Calu3 (cell line): Measurements from ENCODE around the gene ZBTB2. TPM values are rescaled to one million over a fixed set of nuclear protein-coding genes. Genes with fewer than 3 reads are reported as not detected.

ENCODE experiments used
- BruUV-seq: library from RNA; stranded (reverse); fragments of 400-500 nt; replicated peaks from 2 replicates; lab custom pipeline; 2021; lab: Mats Ljungman, UMichigan
- CTCF ChIA-PET: fragments of 300-600 bp; sonication (Branson Sonifier 250); formaldehyde crosslinking; loops from one replicate; lab custom pipeline; 2022; ENCODE audit warnings: antibody characterized with exemption; lab: Charles Lee
- DNase-seq: peaks from one replicate; pipeline ENCODE4 v3.0.0; 2022
- H3K27ac Mint-ChIP-seq: one replicate; pipeline ENCODE4 v1.8.0; 2022; ENCODE audit warnings: mixed read lengths; ENCODE audit not compliant: unreplicated experiment
- H3K27me3 Mint-ChIP-seq: one replicate; pipeline ENCODE4 v1.8.0; 2022; ENCODE audit warnings: mixed read lengths; ENCODE audit not compliant: unreplicated experiment
- H3K36me3 Mint-ChIP-seq: one replicate; pipeline ENCODE4 v1.8.0; 2022; ENCODE audit warnings: mild to moderate bottlenecking, moderate library complexity, mixed read lengths; ENCODE audit not compliant: insufficient read depth, unreplicated experiment
- H3K4me1 Mint-ChIP-seq: one replicate; pipeline ENCODE4 v1.8.0; 2022; ENCODE audit warnings: mild to moderate bottlenecking, low read depth, mixed read lengths; ENCODE audit not compliant: unreplicated experiment
- H3K4me3 Mint-ChIP-seq: one replicate; pipeline ENCODE4 v1.8.0; 2022; ENCODE audit warnings: mild to moderate bottlenecking, low read depth, moderate library complexity, mixed read lengths; ENCODE audit not compliant: unreplicated experiment
- H3K9me3 Mint-ChIP-seq: one replicate; pipeline ENCODE4 v1.8.0; 2022; ENCODE audit warnings: low read depth, mixed read lengths; ENCODE audit not compliant: unreplicated experiment
- intact Hi-C: fragments of 100-400 bp; cut with micrococcal nuclease; formaldehyde crosslinking; loops from one replicate; pipeline ENCODE4 v1.10.0; 2022; ENCODE audit not compliant: unreplicated experiment
- total RNA-seq: library from RNA; stranded (reverse); gene quantifications from 2 replicates; pipeline ENCODE4 v1.2.3, GENCODE V29; 2022
- TF ChIP-seq, protein P1 (sequence below): fragments of 200-600 bp; IDR thresholded peaks from one replicate; pipeline ENCODE4 v1.8.0; 2022; ENCODE audit warnings: antibody characterized with exemption; ENCODE audit not compliant: unreplicated experiment

Gene ZBTB2
- total RNA-seq, 1 experiment from 2014 or later: 15.7 TPM

- CTCF ChIA-PET: interaction anchor here (0.7 to 4.2 kb wide), 12 partner anchors 11 to 941 kb away, joined by 3 to 59 read pairs (median 5); no protein-coding TSS in a partner anchor
- peaks cover 16% of the 10 kb centered on the region for H3K36me3 Mint-ChIP-seq
- intact Hi-C loops: loop anchor here (1.0 to 10.0 kb wide), 3 partner anchors 279 to 431 kb away; no protein-coding TSS in a partner anchor
- DNase-seq: peak; percentile 84
- TF ChIP-seq, protein P1, sequence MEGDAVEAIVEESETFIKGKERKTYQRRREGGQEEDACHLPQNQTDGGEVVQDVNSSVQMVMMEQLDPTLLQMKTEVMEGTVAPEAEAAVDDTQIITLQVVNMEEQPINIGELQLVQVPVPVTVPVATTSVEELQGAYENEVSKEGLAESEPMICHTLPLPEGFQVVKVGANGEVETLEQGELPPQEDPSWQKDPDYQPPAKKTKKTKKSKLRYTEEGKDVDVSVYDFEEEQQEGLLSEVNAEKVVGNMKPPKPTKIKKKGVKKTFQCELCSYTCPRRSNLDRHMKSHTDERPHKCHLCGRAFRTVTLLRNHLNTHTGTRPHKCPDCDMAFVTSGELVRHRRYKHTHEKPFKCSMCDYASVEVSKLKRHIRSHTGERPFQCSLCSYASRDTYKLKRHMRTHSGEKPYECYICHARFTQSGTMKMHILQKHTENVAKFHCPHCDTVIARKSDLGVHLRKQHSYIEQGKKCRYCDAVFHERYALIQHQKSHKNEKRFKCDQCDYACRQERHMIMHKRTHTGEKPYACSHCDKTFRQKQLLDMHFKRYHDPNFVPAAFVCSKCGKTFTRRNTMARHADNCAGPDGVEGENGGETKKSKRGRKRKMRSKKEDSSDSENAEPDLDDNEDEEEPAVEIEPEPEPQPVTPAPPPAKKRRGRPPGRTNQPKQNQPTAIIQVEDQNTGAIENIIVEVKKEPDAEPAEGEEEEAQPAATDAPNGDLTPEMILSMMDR: peak; percentile 87
- peak overlapping the region; percentile 76 for H3K4me3 Mint-ChIP-seq
- no peaks in the 10 kb centered on the region for H3K27me3 Mint-ChIP-seq
- H3K4me1 Mint-ChIP-seq: peaks cover 14% of the 10 kb centered on the region
- H3K9me3 Mint-ChIP-seq: peaks cover 2% of the 10 kb centered on the region
- peak overlapping the region; percentile 61 for H3K27ac Mint-ChIP-seq
- BruUV-seq: no TSS peak
Measured at GRCh38 chr6:151323791-151324487, 67.4 kb downstream of the ZBTB2 start.

DNA sequence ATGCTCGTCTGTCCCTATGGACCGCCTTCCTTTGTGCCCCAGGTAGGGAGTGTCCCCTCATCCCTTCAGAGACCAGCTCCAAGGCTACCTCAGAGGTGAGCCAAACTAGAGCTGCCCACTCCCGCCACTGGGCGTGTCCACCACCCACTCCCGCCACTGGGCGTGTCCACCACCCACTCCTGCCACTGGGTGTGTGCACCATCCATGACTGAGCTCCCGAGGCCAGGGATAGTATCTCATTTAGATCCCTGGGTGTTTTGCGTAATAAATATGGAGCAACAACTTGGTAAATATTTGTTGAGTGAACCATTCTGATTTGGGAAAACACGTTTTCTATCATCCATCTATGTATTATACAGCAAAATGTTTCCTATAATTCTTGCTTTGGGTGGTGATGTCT is 68.8 kb downstream of the ZBTB2 start:
- CTCF ChIA-PET: interaction anchor here (0.7 kb wide), 1 partner anchor 252 kb away, joined by 4 read pairs; no protein-coding TSS in a partner anchor
- BruUV-seq: no TSS peak
- Mint-ChIP-seq H3K4me3 (no peak overlapping the region), H3K36me3 (peaks cover 16% of the 10 kb centered on the region), H3K4me1 (peaks cover 15% of the 10 kb centered on the region), H3K27me3 (no peaks in the 10 kb centered on the region), H3K27ac (no peak overlapping the region), H3K9me3 (peaks cover 2% of the 10 kb centered on the region)
- intact Hi-C loops: loop anchor here (10.0 kb wide), 1 partner anchor 278 kb away; no protein-coding TSS in a partner anchor
- no peak for DNase-seq
- TF ChIP-seq, protein P1: no peak

GRCh38 chr6:151321438-151321837 is 69.9 kb downstream of the ZBTB2 start:
- Mint-ChIP-seq H3K27me3 (no peaks in the 10 kb centered on the region), H3K9me3 (peaks cover 2% of the 10 kb centered on the region), H3K36me3 (peaks cover 16% of the 10 kb centered on the region), H3K4me1 (peaks cover 22% of the 10 kb centered on the region), H3K4me3 (no peak overlapping the region), H3K27ac (no peak overlapping the region)
- TF ChIP-seq, protein P1: no peak
- CTCF ChIA-PET: no interaction called here
- intact Hi-C loops: loop anchor here (10.0 kb wide), 1 partner anchor 277 kb away; no protein-coding TSS in a partner anchor
- no peak for DNase-seq
- BruUV-seq: no TSS peak

DNA sequence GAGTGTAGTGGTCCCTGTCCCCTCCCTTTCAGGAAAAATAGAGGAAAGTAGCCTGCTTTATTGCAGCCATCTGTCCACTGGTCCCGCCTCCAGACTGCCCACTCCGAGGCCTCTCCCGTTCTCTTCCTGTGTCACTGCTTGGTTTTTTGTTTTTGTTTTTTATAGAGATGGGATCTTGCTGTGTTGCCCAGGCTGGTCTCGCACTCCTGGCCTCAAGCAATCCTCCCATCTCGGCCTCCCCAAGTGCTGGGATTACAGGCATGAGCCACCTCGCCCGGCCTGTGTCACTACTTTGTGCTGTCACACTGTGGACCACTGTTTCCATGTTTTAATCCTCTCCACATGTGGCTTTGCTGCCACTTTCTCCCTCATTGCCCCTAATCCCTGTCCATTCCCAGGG is 71.2 kb downstream of the ZBTB2 start:
- no peak for DNase-seq
- TF ChIP-seq, protein P1: no peak
- Mint-ChIP-seq H3K27ac (no peak overlapping the region), H3K36me3 (peaks cover 6% of the 10 kb centered on the region), H3K9me3 (peaks cover 2% of the 10 kb centered on the region), H3K27me3 (no peaks in the 10 kb centered on the region), H3K4me1 (peaks cover 22% of the 10 kb centered on the region), H3K4me3 (no peak overlapping the region)
- CTCF ChIA-PET: no interaction called here
- intact Hi-C loops: loop anchor here (10.0 kb wide), 1 partner anchor 275 kb away; no protein-coding TSS in a partner anchor
- BruUV-seq: no TSS peak
